ENCODE results near the gene CHCHD10. TPM values are rescaled to one million over a fixed set of nuclear protein-coding genes. Genes with fewer than 3 reads are reported as not detected.
A peak's percentile ranks its signal among the peaks of the same experiment; 100 is the strongest.

CHCHD10 gene
- total and polyA plus RNA-seq, 9 donors = 36.7 to 78.7 (median 49.6) TPM

DNA sequence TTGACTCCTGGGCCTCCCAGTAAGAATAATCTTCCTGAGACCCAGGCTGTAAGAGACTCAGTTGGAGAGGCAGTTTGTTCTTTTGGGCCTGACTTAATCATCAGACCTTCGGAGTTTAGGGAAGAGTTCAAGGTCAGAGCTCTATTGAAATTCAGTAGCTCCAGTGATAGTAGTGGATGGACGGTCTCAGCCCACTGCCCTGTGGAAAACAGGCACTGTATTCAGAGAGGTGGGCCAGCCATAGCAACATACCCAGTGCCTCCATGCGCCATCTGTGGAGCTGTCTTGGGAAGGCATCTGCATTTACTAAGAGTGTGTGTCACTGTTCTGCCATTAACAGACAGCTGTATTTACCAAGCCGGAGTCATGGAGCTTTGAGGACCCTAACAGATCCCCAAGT lies 21.9 kb upstream of the CHCHD10 start:
- H3K4me1 ChIP-seq (ENCODE audit: control insufficient read depth, insufficient read depth, low read length) = peaks cover 51% of the 10 kb centered on the region
- WGBS (ENCODE audit: insufficient coverage) = 44% methylated on average over 2 of the region's 4 CpGs
- no peaks in the 10 kb centered on the region for H3K9me3 ChIP-seq (replicated peaks; ENCODE audit: control insufficient read depth, low read depth, low read length)
- no peaks in the 10 kb centered on the region for H3K27me3 ChIP-seq (ENCODE audit: control insufficient read depth, insufficient read depth, low read length)
- no peak overlapping the region for H3K4me3 ChIP-seq (ENCODE audit: low read length)
- H3K27ac ChIP-seq (ENCODE audit: low read length) = no peak overlapping the region
- H3K36me3 ChIP-seq (ENCODE audit: control insufficient read depth, insufficient read depth, low read length) = peaks cover 38% of the 10 kb centered on the region
- no peak for DNase-seq

DNA sequence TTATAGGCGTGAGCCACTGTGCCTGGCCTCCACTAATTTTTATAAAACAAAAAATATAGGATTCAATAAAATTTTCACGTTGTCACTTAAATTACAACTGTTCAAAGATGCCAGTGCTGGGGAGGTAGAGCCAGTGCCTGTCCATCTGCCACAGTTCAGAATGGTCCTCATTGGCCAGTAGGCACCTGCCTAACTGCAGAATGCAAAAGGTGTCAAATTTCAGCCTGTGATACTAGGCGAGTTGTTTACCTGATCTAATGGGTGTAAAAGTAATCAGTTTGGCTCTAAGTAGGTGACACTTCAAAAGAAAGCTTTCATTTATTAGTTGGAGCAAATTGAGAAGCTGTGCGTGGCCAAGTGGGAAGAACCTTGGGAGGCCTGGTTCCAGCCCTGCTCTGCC lies 21.3 kb upstream of the CHCHD10 start:
- H3K36me3 ChIP-seq (ENCODE audit: control insufficient read depth, insufficient read depth, low read length) = peaks cover 32% of the 10 kb centered on the region

DNA sequence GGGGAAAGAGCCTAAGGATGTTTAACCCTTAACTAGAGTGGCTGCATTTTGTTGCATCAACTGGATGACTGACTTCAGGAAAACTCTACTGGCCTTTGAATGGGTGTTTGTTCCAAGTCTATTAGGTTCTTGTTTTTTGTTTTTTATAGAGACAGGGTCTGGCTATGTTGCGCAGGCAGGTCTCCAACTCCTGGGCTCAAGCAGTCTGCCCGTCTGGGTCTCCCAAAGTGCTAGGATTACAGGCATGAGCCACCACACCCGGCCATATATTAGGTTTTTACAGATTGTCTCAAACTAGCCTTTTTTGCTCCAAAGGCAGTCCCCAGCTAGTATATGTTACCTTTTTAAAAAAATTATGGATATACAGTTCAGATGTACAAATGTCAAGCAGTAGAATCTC lies 20.1 kb upstream of the CHCHD10 start:
- peaks cover 51% of the 10 kb centered on the region for H3K4me1 ChIP-seq (ENCODE audit: control insufficient read depth, insufficient read depth, low read length)
- peak overlapping the region; percentile 55 for H3K4me3 ChIP-seq (ENCODE audit: low read length)
- peaks cover 27% of the 10 kb centered on the region for H3K36me3 ChIP-seq (ENCODE audit: control insufficient read depth, insufficient read depth, low read length)
- no peaks in the 10 kb centered on the region for H3K27me3 ChIP-seq (ENCODE audit: control insufficient read depth, insufficient read depth, low read length)
- WGBS (ENCODE audit: insufficient coverage) = no CpG with 5 or more reads among the region's 3 CpGs
- peak overlapping the region; percentile 74 for H3K27ac ChIP-seq (ENCODE audit: low read length)
- DNase-seq = no peak
- H3K9me3 ChIP-seq (replicated peaks; ENCODE audit: control insufficient read depth, low read depth, low read length) = no peaks in the 10 kb centered on the region

More for the DNA sequence above, 21.3 kb upstream of the CHCHD10 start:
- Histone ChIP-seq H3K27ac (ENCODE audit: low read length) (no peak overlapping the region), H3K27me3 (ENCODE audit: control insufficient read depth, insufficient read depth, low read length) (no peaks in the 10 kb centered on the region), H3K4me1 (ENCODE audit: control insufficient read depth, insufficient read depth, low read length) (peaks cover 51% of the 10 kb centered on the region), H3K4me3 (ENCODE audit: low read length) (no peak overlapping the region), H3K9me3 (replicated peaks; ENCODE audit: control insufficient read depth, low read depth, low read length) (no peaks in the 10 kb centered on the region)
- WGBS (ENCODE audit: insufficient coverage) = 67% methylated on average over 1 of the region's 4 CpGs
- DNase-seq = no peak

DNA sequence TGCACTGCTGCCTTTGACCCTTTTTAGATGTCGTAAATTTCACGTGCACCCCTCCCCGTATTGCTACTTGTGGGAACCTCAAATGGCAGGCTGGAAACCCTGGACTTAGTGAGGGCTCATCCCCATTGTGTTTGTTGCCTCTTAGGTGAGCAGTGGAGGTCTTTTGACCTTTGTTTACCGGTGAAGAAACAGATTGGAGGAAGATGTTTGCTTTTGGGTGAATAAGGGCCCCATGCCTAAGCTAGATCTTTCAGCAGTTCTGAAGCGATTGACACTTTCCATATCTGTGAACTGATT lies 19.8 kb upstream of the CHCHD10 start:
- Histone ChIP-seq H3K27me3 (ENCODE audit: control insufficient read depth, insufficient read depth, low read length) (no peaks in the 10 kb centered on the region), H3K4me3 (ENCODE audit: low read length) (peak overlapping the region; percentile 55), H3K9me3 (replicated peaks; ENCODE audit: control insufficient read depth, low read depth, low read length) (no peaks in the 10 kb centered on the region), H3K36me3 (ENCODE audit: control insufficient read depth, insufficient read depth, low read length) (peaks cover 24% of the 10 kb centered on the region), H3K27ac (ENCODE audit: low read length) (peak overlapping the region; percentile 74), H3K4me1 (ENCODE audit: control insufficient read depth, insufficient read depth, low read length) (peaks cover 48% of the 10 kb centered on the region)
- 0% methylated on average over 3 of the region's 5 CpGs for WGBS (ENCODE audit: insufficient coverage)
- DNase-seq = no peak

DNA sequence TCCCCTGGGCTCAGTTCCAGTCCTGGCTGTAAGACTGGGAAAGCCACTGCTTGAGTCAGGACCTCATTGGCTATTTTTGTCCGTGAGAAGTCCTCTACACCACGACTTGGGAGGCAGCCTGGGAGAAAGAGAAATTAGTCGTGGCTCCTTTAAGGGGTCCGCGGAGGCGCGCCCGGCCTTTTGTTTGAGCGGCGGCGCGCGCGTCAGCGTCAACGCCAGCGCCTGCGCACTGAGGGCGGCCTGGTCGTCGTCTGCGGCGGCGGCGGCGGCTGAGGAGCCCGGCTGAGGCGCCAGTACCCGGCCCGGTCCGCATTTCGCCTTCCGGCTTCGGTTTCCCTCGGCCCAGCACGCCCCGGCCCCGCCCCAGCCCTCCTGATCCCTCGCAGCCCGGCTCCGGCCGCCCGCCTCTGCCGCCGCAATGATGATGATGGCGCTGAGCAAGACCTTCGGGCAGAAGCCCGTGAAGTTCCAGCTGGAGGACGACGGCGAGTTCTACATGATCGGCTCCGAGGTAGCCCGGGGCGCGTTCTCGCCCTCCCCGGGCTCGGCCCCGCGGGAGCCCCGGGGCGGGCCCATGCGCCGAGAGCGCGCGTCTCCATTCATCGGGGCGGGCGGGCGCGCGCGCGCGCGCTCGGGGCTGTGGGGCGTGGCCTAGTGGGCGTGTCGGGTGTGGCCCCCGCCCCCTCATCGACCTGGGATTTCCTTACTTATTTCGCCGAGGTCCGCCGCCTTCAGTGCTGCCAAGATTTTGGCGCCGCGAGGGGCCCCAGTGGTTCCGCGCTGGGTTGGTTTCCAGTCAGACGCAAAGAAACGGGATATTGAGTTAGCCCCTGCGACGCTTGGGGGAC lies 19.2 kb upstream of the CHCHD10 start, which contains the start of gene SMARCB1:
Gene SMARCB1 (plus strand): TSS at position 215 of the 848 bp plus-strand sequence. CDS start 204 bp downstream, at position 419.
- Histone ChIP-seq H3K27me3 (ENCODE audit: control insufficient read depth, insufficient read depth, low read length) (no peaks in the 10 kb centered on the region), H3K4me1 (ENCODE audit: control insufficient read depth, insufficient read depth, low read length) (peaks cover 46% of the 10 kb centered on the region), H3K36me3 (ENCODE audit: control insufficient read depth, insufficient read depth, low read length) (peaks cover 19% of the 10 kb centered on the region), H3K4me3 (ENCODE audit: low read length) (peak within 1 kb of the TSS; percentile 75), H3K9me3 (replicated peaks; ENCODE audit: control insufficient read depth, low read depth, low read length) (no peaks in the 10 kb centered on the region), H3K27ac (ENCODE audit: low read length) (peak within 1 kb of the TSS; percentile 97)
- DNase-seq = peak; percentile 98
- WGBS (ENCODE audit: insufficient coverage) = under 1% methylated on average over 97 of the region's 97 CpGs

DNA sequence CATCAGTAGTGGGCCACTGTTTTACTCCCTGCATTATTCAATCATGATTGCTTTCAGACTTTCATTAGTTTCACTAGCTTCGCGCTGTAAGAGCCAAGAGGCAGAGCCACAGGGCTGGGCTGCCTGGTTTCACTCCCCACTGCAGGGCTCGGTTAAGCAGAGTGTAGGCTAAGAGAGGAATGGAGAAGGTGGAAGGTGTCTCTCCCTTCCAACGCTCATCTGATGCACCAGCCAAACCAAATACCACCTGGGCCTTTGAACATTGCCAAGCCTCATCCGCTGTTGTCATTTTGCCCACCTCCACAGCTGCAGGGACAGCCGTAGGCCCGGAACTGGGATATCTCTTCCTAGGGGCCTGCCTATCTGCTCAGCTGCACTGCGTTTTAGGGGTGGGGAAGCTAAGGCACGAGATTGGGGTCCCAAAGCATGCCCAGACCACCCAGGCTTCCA lies 18.5 kb upstream of the CHCHD10 start:
- H3K4me1 ChIP-seq (ENCODE audit: control insufficient read depth, insufficient read depth, low read length) = peaks cover 46% of the 10 kb centered on the region
- peaks cover 12% of the 10 kb centered on the region for H3K36me3 ChIP-seq (ENCODE audit: control insufficient read depth, insufficient read depth, low read length)
- WGBS (ENCODE audit: insufficient coverage) = 0% methylated on average over 1 of the region's 9 CpGs

DNA sequence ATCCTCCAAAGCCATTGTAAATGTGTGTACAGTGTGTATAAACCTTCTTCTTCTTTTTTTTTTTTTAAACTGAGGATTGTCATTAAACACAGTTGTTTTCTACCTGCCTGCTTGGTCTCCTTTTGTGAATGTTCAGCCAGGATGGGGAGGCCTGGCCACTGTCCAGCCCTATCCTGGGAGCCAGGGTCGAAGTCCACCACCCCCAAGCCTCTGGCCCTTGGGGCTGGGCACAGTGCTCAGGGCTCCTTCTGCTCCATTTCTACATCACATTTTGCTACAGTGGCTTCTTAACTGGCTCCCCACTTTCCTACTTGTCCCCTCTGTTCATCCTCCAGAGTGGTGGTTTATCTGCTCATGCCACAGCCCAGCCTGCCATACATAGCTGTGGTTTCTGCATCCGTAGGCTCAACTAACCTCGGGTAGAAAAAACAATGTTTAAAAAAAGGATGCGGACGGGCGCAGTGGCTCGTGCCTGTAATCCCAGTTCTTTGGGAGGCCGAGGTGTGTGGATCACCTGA lies 16.5 kb upstream of the CHCHD10 start:
- Histone ChIP-seq H3K36me3 (ENCODE audit: control insufficient read depth, insufficient read depth, low read length) (peaks cover 7% of the 10 kb centered on the region), H3K4me3 (ENCODE audit: low read length) (no peak overlapping the region), H3K27me3 (ENCODE audit: control insufficient read depth, insufficient read depth, low read length) (no peaks in the 10 kb centered on the region), H3K4me1 (ENCODE audit: control insufficient read depth, insufficient read depth, low read length) (peaks cover 45% of the 10 kb centered on the region), H3K9me3 (replicated peaks; ENCODE audit: control insufficient read depth, low read depth, low read length) (no peaks in the 10 kb centered on the region), H3K27ac (ENCODE audit: low read length) (no peak overlapping the region)
- 78% methylated on average over 1 of the region's 8 CpGs for WGBS (ENCODE audit: insufficient coverage)
- DNase-seq = no peak

More for the DNA sequence above, 18.5 kb upstream of the CHCHD10 start:
- no peak for DNase-seq
- Histone ChIP-seq H3K9me3 (replicated peaks; ENCODE audit: control insufficient read depth, low read depth, low read length) (no peaks in the 10 kb centered on the region), H3K27ac (ENCODE audit: low read length) (peak overlapping the region; percentile 97), H3K4me3 (ENCODE audit: low read length) (peak overlapping the region; percentile 32), H3K27me3 (ENCODE audit: control insufficient read depth, insufficient read depth, low read length) (no peaks in the 10 kb centered on the region)

DNA sequence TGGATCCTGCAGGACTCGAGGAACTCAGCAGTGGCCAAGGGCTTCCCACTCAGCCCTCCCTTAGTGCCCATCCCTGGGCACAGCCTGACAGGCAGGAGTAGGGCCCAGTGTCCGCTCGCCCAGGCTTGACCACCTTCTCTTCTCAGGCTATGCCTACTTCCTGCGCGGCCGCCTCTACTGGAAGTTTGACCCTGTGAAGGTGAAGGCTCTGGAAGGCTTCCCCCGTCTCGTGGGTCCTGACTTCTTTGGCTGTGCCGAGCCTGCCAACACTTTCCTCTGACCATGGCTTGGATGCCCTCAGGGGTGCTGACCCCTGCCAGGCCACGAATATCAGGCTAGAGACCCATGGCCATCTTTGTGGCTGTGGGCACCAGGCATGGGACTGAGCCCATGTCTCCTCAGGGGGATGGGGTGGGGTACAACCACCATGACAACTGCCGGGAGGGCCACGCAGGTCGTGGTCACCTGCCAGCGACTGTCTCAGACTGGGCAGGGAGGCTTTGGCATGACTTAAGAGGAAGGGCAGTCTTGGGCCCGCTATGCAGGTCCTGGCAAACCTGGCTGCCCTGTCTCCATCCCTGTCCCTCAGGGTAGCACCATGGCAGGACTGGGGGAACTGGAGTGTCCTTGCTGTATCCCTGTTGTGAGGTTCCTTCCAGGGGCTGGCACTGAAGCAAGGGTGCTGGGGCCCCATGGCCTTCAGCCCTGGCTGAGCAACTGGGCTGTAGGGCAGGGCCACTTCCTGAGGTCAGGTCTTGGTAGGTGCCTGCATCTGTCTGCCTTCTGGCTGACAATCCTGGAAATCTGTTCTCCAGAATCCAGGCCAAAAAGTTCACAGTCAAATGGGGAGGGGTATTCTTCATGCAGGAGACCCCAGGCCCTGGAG lies 15.7 kb upstream of the CHCHD10 start:
- Histone ChIP-seq H3K4me1 (ENCODE audit: control insufficient read depth, insufficient read depth, low read length) (peaks cover 40% of the 10 kb centered on the region), H3K9me3 (replicated peaks; ENCODE audit: control insufficient read depth, low read depth, low read length) (no peaks in the 10 kb centered on the region), H3K36me3 (ENCODE audit: control insufficient read depth, insufficient read depth, low read length) (peaks cover 7% of the 10 kb centered on the region), H3K27me3 (ENCODE audit: control insufficient read depth, insufficient read depth, low read length) (no peaks in the 10 kb centered on the region), H3K27ac (ENCODE audit: low read length) (no peak overlapping the region), H3K4me3 (ENCODE audit: low read length) (no peak overlapping the region)
- WGBS (ENCODE audit: insufficient coverage) = 74% methylated on average over 12 of the region's 15 CpGs
- DNase-seq = no peak

DNA sequence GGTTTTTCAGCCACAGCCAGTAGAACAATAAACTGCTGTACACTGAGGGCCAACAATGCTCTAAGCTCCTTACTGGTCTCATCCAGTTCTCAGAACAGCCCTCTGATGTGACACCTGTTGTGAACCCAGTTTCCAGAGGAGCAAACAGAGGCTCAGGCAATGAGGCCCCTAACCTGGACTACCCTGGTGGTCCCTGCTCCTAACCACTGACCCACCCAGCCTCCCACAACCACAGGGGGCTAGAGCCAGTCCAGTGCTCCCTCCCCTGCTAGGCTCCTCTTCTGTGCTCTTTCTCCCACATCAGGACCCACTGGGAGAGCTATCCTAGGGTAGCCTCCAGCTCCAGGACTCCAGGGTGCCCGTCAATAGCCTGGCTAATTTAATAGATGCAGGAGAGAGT lies 14.9 kb upstream of the CHCHD10 start:
- H3K27me3 ChIP-seq (ENCODE audit: control insufficient read depth, insufficient read depth, low read length) = no peaks in the 10 kb centered on the region
- peaks cover 7% of the 10 kb centered on the region for H3K36me3 ChIP-seq (ENCODE audit: control insufficient read depth, insufficient read depth, low read length)
- no peaks in the 10 kb centered on the region for H3K9me3 ChIP-seq (replicated peaks; ENCODE audit: control insufficient read depth, low read depth, low read length)
- peaks cover 38% of the 10 kb centered on the region for H3K4me1 ChIP-seq (ENCODE audit: control insufficient read depth, insufficient read depth, low read length)
- no peak overlapping the region for H3K27ac ChIP-seq (ENCODE audit: low read length)
- DNase-seq = no peak
- H3K4me3 ChIP-seq (ENCODE audit: low read length) = no peak overlapping the region
- no CpG with 5 or more reads among the region's 1 CpG for WGBS (ENCODE audit: insufficient coverage)

DNA sequence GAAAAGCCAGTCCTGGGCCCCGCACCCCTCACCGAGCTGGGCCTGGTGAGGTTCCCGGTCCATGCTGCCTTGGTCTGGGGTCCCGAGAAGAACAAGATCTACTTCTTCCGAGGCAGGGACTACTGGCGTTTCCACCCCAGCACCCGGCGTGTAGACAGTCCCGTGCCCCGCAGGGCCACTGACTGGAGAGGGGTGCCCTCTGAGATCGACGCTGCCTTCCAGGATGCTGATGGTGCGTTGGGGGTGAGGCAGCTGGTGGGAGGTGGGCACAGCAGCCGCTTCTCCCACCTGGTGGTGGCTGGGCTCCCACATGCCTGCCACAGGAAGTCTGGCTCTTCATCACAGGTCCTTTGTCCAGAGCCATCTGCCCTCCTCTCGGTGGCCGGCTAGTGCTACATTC lies 14.5 kb upstream of the CHCHD10 start:
- no peaks in the 10 kb centered on the region for H3K9me3 ChIP-seq (replicated peaks; ENCODE audit: control insufficient read depth, low read depth, low read length)
- H3K4me1 ChIP-seq (ENCODE audit: control insufficient read depth, insufficient read depth, low read length) = peaks cover 36% of the 10 kb centered on the region
- WGBS (ENCODE audit: insufficient coverage) = 89% methylated on average over 15 of the region's 16 CpGs
- H3K27me3 ChIP-seq (ENCODE audit: control insufficient read depth, insufficient read depth, low read length) = no peaks in the 10 kb centered on the region
- H3K27ac ChIP-seq (ENCODE audit: low read length) = no peak overlapping the region
- H3K36me3 ChIP-seq (ENCODE audit: control insufficient read depth, insufficient read depth, low read length) = peaks cover 7% of the 10 kb centered on the region
- no peak overlapping the region for H3K4me3 ChIP-seq (ENCODE audit: low read length)
- DNase-seq = no peak
